IMR-90 (cell line): ENCODE measurements around the gene ACKR2. TPM values are rescaled to one million over a fixed set of nuclear protein-coding genes. Genes with fewer than 3 reads are reported as not detected.

Experiments
- ATAC-seq: fragments of 200-7000 bp; cut with Tn5 transposase; 2 replicates; pipeline ENCODE4 v1.9.1; 2020; ENCODE audit warnings: low read depth, mild to moderate bottlenecking, moderate library complexity
- BruUV-seq: library from RNA; stranded (reverse); fragments of 400-500 nt; replicated peaks from 2 replicates; lab custom pipeline; 2021; lab: Mats Ljungman, UMichigan
- CTCF ChIA-PET: fragments of 300-600 bp; formaldehyde crosslinking; extraction: SDS; loops from one replicate; lab custom pipeline; 2021; ENCODE audit warnings: antibody characterized with exemption; lab: Yijun Ruan, JAX
- POLR2A ChIA-PET: fragments of 300-600 bp; sonication (Branson Sonifier 250); formaldehyde crosslinking; loops from one replicate; lab custom pipeline; 2022; ENCODE audit warnings: antibody characterized with exemption; ENCODE audit not compliant: unreplicated experiment; lab: Charles Lee
- DNase-seq: peaks from one replicate; pipeline ENCODE4 v3.0.0; 2013
- H2AFZ ChIP-seq: replicated peaks from 2 replicates; pipeline ENCODE3; 2013; ENCODE audit warnings: low read length, mild to moderate bottlenecking; ENCODE audit not compliant: poor library complexity
- H2AK5ac ChIP-seq: 2 replicates; pipeline ENCODE4 v1.6.1; 2013; ENCODE audit warnings: low read depth, low read length, inconsistent platforms
- H2AK9ac ChIP-seq: replicated peaks from 2 replicates; pipeline ENCODE3; 2013; ENCODE audit warnings: mild to moderate bottlenecking, low read depth, low read length, moderate library complexity; ENCODE audit not compliant: poor library complexity
- H2BK120ac ChIP-seq: 2 replicates; pipeline ENCODE4 v1.6.1; 2013; ENCODE audit warnings: low read depth, low read length, inconsistent platforms
- H2BK15ac ChIP-seq: 3 replicates; pipeline ENCODE4 v1.6.1; 2013; ENCODE audit warnings: low read depth, low read length, inconsistent platforms
- H2BK20ac ChIP-seq: 2 replicates; pipeline ENCODE4 v1.6.1; 2013; ENCODE audit warnings: low read depth, mild to moderate bottlenecking, inconsistent platforms, low read length, moderate library complexity
- H2BK5ac ChIP-seq: 2 replicates; pipeline ENCODE4 v1.6.1; 2013; ENCODE audit warnings: mild to moderate bottlenecking, low read depth, low read length, inconsistent platforms; ENCODE audit not compliant: poor library complexity, severe bottlenecking
- H3K14ac ChIP-seq: replicated peaks from 2 replicates; pipeline ENCODE4 v1.6.1; 2013; ENCODE audit warnings: low read depth, low read length, inconsistent platforms
- H3K18ac ChIP-seq: 2 replicates; pipeline ENCODE4 v1.6.1; 2013; ENCODE audit warnings: low read depth, low read length, control low read depth
- H3K23ac ChIP-seq: 2 replicates; pipeline ENCODE4 v1.6.1; 2013; ENCODE audit warnings: low read depth, low read length, inconsistent platforms
- H3K27ac ChIP-seq: 2 replicates; pipeline ENCODE4 v1.5.1; 2013; ENCODE audit warnings: mild to moderate bottlenecking, control low read depth, low read length; ENCODE audit not compliant: insufficient read depth
- H3K27me3 ChIP-seq: 2 replicates; pipeline ENCODE4 v1.6.1; 2013; ENCODE audit warnings: low read length; ENCODE audit not compliant: control insufficient read depth, insufficient read depth
- H3K36me3 ChIP-seq: 2 replicates; pipeline ENCODE4 v1.6.1; 2013; ENCODE audit warnings: low read length, mixed read lengths; ENCODE audit not compliant: control insufficient read depth, insufficient read depth
- H3K4ac ChIP-seq: 2 replicates; pipeline ENCODE4 v1.6.1; 2013; ENCODE audit warnings: low read depth, low read length, inconsistent platforms
- H3K4me1 ChIP-seq: 2 replicates; pipeline ENCODE4 v1.6.1; 2013; ENCODE audit warnings: low read length, mixed read lengths; ENCODE audit not compliant: control insufficient read depth, insufficient read depth
- H3K4me2 ChIP-seq: 2 replicates; pipeline ENCODE4 v1.6.1; 2013; ENCODE audit warnings: low read depth, mild to moderate bottlenecking, control low read depth, low read length, moderate library complexity
- H3K4me3 ChIP-seq: 2 replicates; pipeline ENCODE4 v1.5.1; 2013; ENCODE audit warnings: low read depth, mild to moderate bottlenecking, control low read depth, low read length, moderate library complexity; ENCODE audit not compliant: insufficient read depth
- H3K56ac ChIP-seq: 2 replicates; pipeline ENCODE4 v1.6.1; 2013; ENCODE audit warnings: low read length, inconsistent platforms; ENCODE audit not compliant: insufficient read depth; ENCODE audit errors: extremely low read depth
- H3K79me1 ChIP-seq, 2 experiments: 2 replicates each; pipeline ENCODE4 v1.6.1; 2013; ENCODE audit warnings: low read length in 2 of 2, inconsistent platforms in 1 of 2, low read depth in 1 of 2
- H3K9ac ChIP-seq: 2 replicates; pipeline ENCODE4 v1.6.1; 2013; ENCODE audit warnings: low read depth, low read length, control low read depth
- H3K9me1 ChIP-seq: 2 replicates; pipeline ENCODE4 v1.6.1; 2013; ENCODE audit warnings: low read length, inconsistent platforms; ENCODE audit not compliant: insufficient read depth
- H3K9me3 ChIP-seq: 2 replicates; pipeline ENCODE4 v1.6.1; 2013; ENCODE audit warnings: low read length; ENCODE audit not compliant: control insufficient read depth, insufficient read depth
- H4K20me1 ChIP-seq: 2 replicates; pipeline ENCODE4 v1.6.1; 2013; ENCODE audit warnings: low read length, inconsistent platforms; ENCODE audit not compliant: insufficient read depth
- H4K5ac ChIP-seq: 2 replicates; pipeline ENCODE4 v1.6.1; 2013; ENCODE audit warnings: mild to moderate bottlenecking, low read depth, low read length, control low read depth
- H4K8ac ChIP-seq, 2 experiments: 2 replicates each; pipeline ENCODE4 v1.6.1; 2013; ENCODE audit warnings: low read depth in 2 of 2, low read length in 2 of 2, control low read depth in 1 of 2, inconsistent platforms in 1 of 2
- H4K91ac ChIP-seq: 2 replicates; pipeline ENCODE4 v1.6.1; 2013; ENCODE audit warnings: low read depth, low read length, inconsistent platforms; ENCODE audit not compliant: insufficient read depth
- FOS ChIP-seq: fragments of 150-350 bp; IDR thresholded peaks from 2 replicates; pipeline ENCODE4 v1.6.1; 2016; ENCODE audit warnings: low read depth, low read length
- RAD21 ChIP-seq: IDR thresholded peaks from 2 replicates; pipeline ENCODE4 v1.6.1; 2012; ENCODE audit warnings: low read length, improper control_type of control experiment
- whole genome bisulfite sequencing, 2 experiments: methylation state at CpG; one replicate each; pipeline versions ENCODE4 v1.1.5 to v1.1.7; 2013; ENCODE audit warnings: missing lambda C conversion rate in 2 of 2; ENCODE audit not compliant: insufficient read length in 1 of 2; ENCODE audit errors: extremely low coverage in 2 of 2; 5-methylcytosine and 5-hydroxymethylcytosine counted together
- dilution Hi-C: fragments of 300-500 bp; cut with HindIII; formaldehyde crosslinking; loops from one replicate; pipeline ENCODE4 v1.14.3; 2018; ENCODE audit warnings: low sequenced_read_pairs; ENCODE audit not compliant: unreplicated experiment
- in situ Hi-C: fragments of 300-500 bp; cut with MboI; formaldehyde crosslinking; loops from 3 replicates; pipeline ENCODE4 v1.14.3; 2019; ENCODE audit warnings: low sequenced_read_pairs, inconsistent platforms, mixed read lengths
- intact Hi-C: fragments of 100-400 bp; cut with micrococcal nuclease; formaldehyde crosslinking; loops from 2 replicates; pipeline ENCODE4 v1.10.0; 2022
- polyA plus RNA-seq, 3 experiments: library from polyadenylated mRNA; depleted of rRNA; stranded (reverse); fragments of >200 nt; gene quantifications; 2 replicates each; pipeline ENCODE4 v1.2.3, GENCODE V29; 2012; ENCODE audit warnings: low replicate concordance in 1 of 3
- total RNA-seq: library from RNA; depleted of rRNA; stranded (reverse); fragments of >200 nt; gene quantifications from 2 replicates; pipeline ENCODE4 v1.2.3, GENCODE V29; 2012
- TF ChIP-seq, protein P1 (sequence below): fragments of 150-350 bp; IDR thresholded peaks from 2 replicates; pipeline ENCODE4 v1.6.1; 2016; ENCODE audit warnings: low read depth, mild to moderate bottlenecking, low read length, moderate library complexity, borderline replicate concordance
- TF ChIP-seq, protein P2 (sequence below): conservative IDR thresholded peaks from 2 replicates; pipeline ENCODE4 v1.5.1; 2012; ENCODE audit warnings: mild to moderate bottlenecking, low read depth, low read length, improper control_type of control experiment

Gene ACKR2
- total and polyA plus RNA-seq, 2 of the 4 experiments (the other 2 are of a cell fraction) = 0.10 TPM; not detected in 1

DNA sequence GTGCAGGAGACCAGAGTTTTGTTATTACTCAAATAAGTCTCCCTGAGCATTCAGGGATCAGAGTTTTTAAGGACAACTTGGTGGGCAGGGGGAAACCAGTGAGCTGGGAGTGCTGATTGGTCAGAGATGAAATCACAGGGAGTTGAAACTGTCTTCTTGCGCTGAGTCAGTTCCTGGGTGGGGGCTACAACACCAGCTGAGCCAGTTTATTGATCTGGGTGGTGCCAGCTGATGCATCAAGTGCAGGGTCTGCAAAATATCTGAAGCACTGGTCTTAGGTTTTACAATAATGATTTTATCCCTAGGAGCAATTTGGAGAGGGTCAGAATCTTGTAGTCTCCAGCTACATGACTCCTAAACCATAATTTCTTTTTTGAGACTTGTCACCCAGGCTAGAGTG lies 82.9 kb downstream of the ACKR2 start:
- Histone ChIP-seq H3K9ac (no peak overlapping the region), H3K27ac (no peak overlapping the region), H2BK15ac (no peak overlapping the region), H2AK5ac (no peak overlapping the region), H3K36me3 (no peaks in the 10 kb centered on the region), H3K14ac (no peak overlapping the region), H3K9me3 (no peaks in the 10 kb centered on the region), H3K4ac (no peak overlapping the region), H4K5ac (no peak overlapping the region), H2AK9ac (no peak overlapping the region), H3K9me1 (no peaks in the 10 kb centered on the region), H4K91ac (no peak overlapping the region), H3K18ac (no peak overlapping the region), H2AFZ (no peak overlapping the region), H4K8ac (no peak overlapping the region), H2BK120ac (no peak overlapping the region), H3K79me1 (no peaks in the 10 kb centered on the region), H3K56ac (no peak overlapping the region), H2BK5ac (no peak overlapping the region), H4K20me1 (no peaks in the 10 kb centered on the region), H2BK20ac (no peak overlapping the region), H3K4me2 (no peak overlapping the region), H3K27me3 (no peaks in the 10 kb centered on the region), H3K4me1 (no peaks in the 10 kb centered on the region), H3K4me3 (no peak overlapping the region), H3K23ac (no peak overlapping the region)
- intact Hi-C loops (no loop called here), in situ Hi-C loops (no loop called here), dilution Hi-C loops (no loop called here)
- CTCF ChIA-PET = interaction anchor here (1.3 kb wide), 1 partner anchor 10 kb away, joined by 3 read pairs; no protein-coding TSS in a partner anchor
- no CpG with 5 or more reads among the region's 1 CpG for whole genome bisulfite sequencing, 2 experiments
- POLR2A ChIA-PET = no interaction called here
- ATAC-seq = no peak
- peak; percentile 11 for DNase-seq
- BruUV-seq = no TSS peak
- TF ChIP-seq RAD21 (no peak), FOS (no peak)
- TF ChIP-seq, protein P1, sequence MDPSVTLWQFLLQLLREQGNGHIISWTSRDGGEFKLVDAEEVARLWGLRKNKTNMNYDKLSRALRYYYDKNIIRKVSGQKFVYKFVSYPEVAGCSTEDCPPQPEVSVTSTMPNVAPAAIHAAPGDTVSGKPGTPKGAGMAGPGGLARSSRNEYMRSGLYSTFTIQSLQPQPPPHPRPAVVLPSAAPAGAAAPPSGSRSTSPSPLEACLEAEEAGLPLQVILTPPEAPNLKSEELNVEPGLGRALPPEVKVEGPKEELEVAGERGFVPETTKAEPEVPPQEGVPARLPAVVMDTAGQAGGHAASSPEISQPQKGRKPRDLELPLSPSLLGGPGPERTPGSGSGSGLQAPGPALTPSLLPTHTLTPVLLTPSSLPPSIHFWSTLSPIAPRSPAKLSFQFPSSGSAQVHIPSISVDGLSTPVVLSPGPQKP = no peak
- TF ChIP-seq, protein P2, sequence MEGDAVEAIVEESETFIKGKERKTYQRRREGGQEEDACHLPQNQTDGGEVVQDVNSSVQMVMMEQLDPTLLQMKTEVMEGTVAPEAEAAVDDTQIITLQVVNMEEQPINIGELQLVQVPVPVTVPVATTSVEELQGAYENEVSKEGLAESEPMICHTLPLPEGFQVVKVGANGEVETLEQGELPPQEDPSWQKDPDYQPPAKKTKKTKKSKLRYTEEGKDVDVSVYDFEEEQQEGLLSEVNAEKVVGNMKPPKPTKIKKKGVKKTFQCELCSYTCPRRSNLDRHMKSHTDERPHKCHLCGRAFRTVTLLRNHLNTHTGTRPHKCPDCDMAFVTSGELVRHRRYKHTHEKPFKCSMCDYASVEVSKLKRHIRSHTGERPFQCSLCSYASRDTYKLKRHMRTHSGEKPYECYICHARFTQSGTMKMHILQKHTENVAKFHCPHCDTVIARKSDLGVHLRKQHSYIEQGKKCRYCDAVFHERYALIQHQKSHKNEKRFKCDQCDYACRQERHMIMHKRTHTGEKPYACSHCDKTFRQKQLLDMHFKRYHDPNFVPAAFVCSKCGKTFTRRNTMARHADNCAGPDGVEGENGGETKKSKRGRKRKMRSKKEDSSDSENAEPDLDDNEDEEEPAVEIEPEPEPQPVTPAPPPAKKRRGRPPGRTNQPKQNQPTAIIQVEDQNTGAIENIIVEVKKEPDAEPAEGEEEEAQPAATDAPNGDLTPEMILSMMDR = no peak
